Measurements from ENCODE around the gene PGP. TPM values are rescaled to one million over a fixed set of nuclear protein-coding genes. Genes with fewer than 3 reads are reported as not detected.
A peak's percentile ranks its signal among the peaks of the same experiment; 100 is the strongest.

The PGP gene
- total RNA-seq, 4 donors from 2014 or later: 8.1 to 10.4 (median 9.6) TPM

DNA sequence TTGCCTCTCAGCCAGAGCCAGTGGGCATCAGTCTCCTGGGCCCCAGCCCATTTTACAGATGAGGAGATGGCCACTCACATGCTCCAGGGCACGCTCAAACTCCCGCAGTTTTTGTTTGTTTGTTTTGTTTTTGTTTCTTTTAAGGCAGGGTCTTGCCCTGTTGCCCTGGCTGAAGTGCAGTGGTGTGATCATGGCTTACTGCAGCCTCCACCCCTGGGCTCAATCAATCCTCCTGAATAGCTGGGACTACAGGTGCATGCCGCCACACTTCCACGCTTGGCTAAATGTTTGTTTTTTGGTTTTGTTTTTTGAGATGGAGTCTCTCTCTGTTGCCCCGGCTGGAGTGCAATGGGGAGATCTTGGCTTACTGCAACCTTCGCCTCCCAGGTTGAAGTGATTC lies 12.3 kb upstream of the PGP start:
- TF ChIP-seq, protein P1, sequence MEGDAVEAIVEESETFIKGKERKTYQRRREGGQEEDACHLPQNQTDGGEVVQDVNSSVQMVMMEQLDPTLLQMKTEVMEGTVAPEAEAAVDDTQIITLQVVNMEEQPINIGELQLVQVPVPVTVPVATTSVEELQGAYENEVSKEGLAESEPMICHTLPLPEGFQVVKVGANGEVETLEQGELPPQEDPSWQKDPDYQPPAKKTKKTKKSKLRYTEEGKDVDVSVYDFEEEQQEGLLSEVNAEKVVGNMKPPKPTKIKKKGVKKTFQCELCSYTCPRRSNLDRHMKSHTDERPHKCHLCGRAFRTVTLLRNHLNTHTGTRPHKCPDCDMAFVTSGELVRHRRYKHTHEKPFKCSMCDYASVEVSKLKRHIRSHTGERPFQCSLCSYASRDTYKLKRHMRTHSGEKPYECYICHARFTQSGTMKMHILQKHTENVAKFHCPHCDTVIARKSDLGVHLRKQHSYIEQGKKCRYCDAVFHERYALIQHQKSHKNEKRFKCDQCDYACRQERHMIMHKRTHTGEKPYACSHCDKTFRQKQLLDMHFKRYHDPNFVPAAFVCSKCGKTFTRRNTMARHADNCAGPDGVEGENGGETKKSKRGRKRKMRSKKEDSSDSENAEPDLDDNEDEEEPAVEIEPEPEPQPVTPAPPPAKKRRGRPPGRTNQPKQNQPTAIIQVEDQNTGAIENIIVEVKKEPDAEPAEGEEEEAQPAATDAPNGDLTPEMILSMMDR (IDR thresholded peaks at IDR 0.05): no peak
- no peak for ATAC-seq (ENCODE audit: low FRiP score)

DNA sequence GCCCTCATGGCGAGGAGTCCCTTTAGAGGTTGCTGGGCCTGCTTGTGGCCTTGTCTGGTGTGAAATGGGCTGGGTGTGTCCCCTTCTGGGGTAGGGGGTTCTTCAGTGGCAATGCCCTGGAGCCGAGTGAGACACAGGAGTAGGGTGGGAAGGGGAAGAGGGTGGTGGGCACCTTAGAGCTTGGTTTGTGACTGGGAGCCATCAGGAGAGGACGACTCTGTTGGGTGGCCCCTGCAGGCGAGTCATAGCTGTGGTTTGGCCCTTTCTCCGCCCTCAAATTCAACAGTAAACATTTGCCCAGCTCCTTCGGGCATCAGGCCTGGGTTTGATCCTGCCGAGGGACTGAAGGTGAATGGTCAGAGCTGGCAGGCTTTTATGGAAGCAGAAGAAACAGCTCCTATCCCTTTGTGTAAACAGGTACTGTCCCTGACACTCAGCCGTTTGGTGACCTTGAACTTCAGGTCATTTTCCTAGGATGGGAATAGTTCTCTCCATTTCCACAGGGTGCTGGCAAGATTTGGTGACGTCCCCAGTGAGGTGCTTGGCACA lies 11.7 kb upstream of the PGP start:
- TF ChIP-seq, protein P1 (IDR thresholded peaks at IDR 0.05): no peak
- ATAC-seq (ENCODE audit: low FRiP score) (no peak), DNase-seq (ENCODE audit: low spot score) (no peak)

More for the DNA sequence above, 12.3 kb upstream of the PGP start:
- DNase-seq (ENCODE audit: low spot score): no peak

DNA sequence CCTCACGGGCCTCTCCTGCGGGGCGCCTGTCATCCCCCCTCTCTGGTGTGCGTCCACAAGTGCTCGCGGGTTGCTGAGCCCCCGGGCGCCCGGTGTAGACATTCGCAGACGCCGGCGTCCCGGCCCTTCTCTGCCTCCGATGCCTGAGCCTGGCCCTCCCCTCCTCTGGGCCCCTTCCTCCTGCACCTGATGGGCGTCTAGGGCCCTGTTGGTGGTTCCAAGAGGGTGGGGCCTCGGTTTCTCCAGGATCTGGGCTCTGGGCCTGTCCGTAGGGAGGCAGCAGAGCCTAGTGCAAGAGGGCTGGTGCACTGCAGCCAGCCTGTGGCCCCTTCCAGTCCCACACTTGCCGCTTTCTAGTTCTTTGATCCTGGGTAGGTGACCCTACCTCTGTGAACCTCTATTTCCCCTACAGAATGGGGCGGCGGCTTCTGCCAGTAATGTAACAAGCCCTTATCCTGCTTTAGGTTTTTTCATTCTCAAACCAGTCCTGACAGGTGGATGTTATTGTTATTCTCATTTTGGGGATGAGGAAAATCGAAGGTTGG lies 9.4 kb upstream of the PGP start:
- TF ChIP-seq, protein P1 (IDR thresholded peaks at IDR 0.05): no peak
- DNase-seq (ENCODE audit: low spot score) (no peak), ATAC-seq (ENCODE audit: low FRiP score) (peak; percentile 22)

DNA sequence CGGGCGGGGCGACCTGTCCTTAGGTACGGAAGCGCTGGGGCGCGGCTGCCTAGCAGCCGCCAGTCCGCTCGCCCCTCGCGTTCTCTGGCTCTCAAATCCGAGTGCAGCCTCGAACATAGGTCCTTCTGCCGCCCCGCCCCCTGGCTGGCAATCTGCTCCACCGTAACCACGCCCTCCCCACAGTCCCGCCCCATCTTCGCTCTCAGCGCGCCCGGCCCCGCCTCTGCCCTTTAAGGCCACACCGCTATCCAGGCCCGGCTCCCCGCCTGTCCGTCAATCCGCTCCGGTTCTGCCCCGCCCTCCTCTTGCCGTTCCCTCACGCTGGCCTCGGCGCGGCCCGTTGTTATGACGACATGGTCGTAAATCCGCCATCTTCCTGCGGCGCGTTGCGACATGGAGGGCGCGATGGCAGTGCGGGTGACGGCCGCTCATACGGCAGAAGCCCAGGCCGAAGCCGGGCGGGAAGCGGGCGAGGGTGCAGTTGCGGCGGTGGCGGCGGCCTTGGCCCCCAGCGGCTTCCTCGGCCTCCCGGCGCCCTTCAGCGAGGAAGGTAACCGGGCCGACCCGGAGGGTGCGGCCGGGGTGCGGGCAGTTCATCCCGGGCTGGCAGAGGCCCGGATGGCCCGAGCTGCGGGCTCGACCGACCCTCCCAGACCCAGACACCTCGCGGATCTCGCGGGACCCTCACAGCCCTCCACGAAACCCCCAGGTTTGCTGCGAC lies 8.7 kb upstream of the PGP start, which contains the start of gene E4F1:
Gene E4F1, plus strand, starts transcription at position 371 of the 721 bp plus-strand sequence. Its CDS starts 23 bp downstream, at position 394.
- ATAC-seq (ENCODE audit: low FRiP score) (peak; percentile 99), DNase-seq (ENCODE audit: low spot score) (peak; percentile 95)
- TF ChIP-seq, protein P1 (IDR thresholded peaks at IDR 0.05): no peak

DNA sequence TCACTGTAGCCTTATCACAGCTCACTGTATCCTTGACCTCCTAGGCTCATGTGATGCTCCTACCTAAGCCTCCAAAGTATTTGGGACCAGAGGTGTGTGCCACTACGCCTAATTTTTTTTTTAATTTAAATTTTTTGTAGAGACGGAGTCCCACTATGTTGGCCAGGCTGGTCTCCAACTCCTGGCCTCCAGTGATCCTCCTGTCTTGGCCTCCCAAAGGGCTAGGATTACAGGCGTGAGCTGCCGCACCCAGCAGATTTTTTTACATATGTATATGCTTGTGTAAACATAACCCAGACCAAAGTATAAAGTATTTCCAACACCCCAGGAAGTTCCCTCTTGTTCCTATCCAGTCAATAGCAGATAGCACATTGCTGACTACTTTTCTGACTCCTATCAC lies 1.7 kb upstream of the PGP start:
- ATAC-seq (ENCODE audit: low FRiP score) (no peak), DNase-seq (ENCODE audit: low spot score) (no peak)
- TF ChIP-seq, protein P1 (IDR thresholded peaks at IDR 0.05): no peak

DNA sequence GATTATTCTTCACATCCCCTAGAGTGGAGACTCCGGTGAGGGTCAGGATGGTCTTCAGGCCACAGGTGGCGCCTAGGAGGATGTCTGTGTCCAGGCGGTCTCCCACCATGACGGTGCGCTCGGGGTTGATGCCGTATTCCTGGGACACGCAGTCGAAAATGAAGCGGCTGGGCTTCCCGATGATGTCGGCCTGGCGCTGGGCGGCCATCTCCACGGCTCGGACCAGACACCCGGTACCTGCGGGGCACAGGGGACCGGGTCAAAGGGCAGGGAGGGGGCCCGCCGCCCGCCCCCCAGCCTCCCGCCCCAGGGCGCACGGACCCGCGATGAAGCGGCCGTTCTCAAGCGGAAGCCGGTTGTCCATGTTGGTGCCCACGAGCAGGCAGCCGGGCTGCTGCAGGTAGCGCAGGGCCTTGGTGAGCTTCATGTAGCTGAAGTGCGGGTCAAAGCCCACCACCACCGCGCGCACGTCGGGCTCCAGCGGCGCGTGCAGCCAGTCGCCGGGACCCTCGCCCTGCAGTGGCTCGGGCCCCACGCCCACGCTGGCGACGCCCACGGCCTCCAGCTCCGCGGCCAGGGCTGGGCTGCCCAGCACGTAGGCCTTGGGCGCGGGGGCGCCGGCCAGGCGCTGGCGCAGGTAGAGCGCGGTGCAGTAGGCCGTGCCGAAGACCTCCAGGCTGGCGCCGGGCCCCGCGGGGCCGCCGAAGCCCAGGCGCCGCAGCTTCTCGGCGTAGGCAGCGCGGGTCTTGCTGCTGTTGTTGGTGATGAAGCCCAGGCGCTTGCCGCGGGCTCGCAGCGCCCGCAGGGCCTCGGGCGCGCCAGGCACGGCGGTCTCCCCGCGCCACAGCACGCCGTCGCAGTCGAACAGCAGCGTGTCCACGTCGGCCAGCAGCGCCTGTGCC lies 572 bp downstream of the PGP start:
- DNase-seq (ENCODE audit: low spot score): no peak
- ATAC-seq (ENCODE audit: low FRiP score): no peak
- TF ChIP-seq, protein P1 (IDR thresholded peaks at IDR 0.05): no peak

Data from omental fat pad (tissue), 4 donors.